Umbilical cord (tissue), 2 donors: Measurements from ENCODE around the gene FTCD. TPM values are rescaled to one million over a fixed set of nuclear protein-coding genes. Genes with fewer than 3 reads are reported as not detected.
"Not testable (repeated sequence)": the region's sequence is repeated elsewhere in the genome, so short reads cannot be mapped to it uniquely, and the experiment has no call there.

Experiments
- DNase-seq: peaks from one replicate; pipeline ENCODE4 v3.0.0-alpha.2; 2015; ENCODE audit warnings: low spot score
- total RNA-seq: library from RNA; depleted of rRNA; stranded (reverse); fragments of >200 nt; gene quantifications from one replicate; pipeline ENCODE4 v1.2.3, GENCODE V29; 2014; ENCODE audit warnings: low replicate concordance; ENCODE audit not compliant: insufficient read depth

FTCD gene
- total RNA-seq, 1 donor from 2014 or later, result not detected

GRCh38 chr21:46188226-46189212 is 33.1 kb upstream of the FTCD start:
- DNase-seq, result peak; percentile 31

GRCh38 chr21:46187814-46188213 is 32.4 kb upstream of the FTCD start:
- no peak for DNase-seq

- DNase-seq, result no peak
These were observed 31.9 kb upstream of the FTCD start for GRCh38 chr21:46187261-46187660.

- DNase-seq, result no peak
These were observed 30.3 kb upstream of the FTCD start for GRCh38 chr21:46185716-46186115.

GRCh38 chr21:46184625-46185555 is 29.5 kb upstream of the FTCD start:
- DNase-seq, result peak; percentile 91

- peak; percentile 78 for DNase-seq
These were observed 28.7 kb upstream of the FTCD start, which contains the start of gene SPATC1L for GRCh38 chr21:46183910-46184624. SPATC1L (minus strand) TSS chr21:46184459; CDS start chr21:46182816, 1,643 bp downstream.

GRCh38 chr21:46183337-46183909 is 28.0 kb upstream of the FTCD start:
- not testable (repeated sequence) for DNase-seq

- no peak for DNase-seq
These were observed 27.4 kb upstream of the FTCD start for GRCh38 chr21:46182548-46183336.

DNA sequence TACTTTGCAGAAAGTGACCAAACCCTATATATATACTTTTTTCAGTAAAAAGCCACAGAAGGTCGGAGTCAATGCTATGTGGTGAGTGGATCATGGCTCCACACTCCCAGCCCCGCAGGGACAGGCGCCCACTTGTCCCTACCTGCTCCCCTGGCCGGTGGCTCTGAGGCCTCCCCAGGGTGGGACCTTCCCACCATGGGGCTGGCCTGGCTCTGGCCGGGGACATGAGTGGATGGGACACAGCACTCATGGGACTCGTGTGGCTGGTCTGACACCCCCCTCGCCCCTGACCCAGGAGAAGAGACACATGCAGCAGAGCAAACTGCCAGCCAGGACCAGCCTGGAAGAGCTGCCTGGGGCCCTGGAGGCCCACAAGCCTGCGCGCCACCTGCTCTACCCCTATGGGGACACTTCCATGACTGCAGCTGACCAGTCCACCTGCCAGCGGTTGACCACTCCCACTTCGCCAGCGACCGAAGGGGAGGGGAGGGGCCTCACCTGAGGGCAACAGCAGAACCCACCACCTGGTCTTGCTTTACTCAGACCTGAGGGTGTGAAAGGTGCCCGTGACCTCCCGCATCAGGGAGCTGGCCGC is 26.7 kb upstream of the FTCD start:
- no peak for DNase-seq

DNA sequence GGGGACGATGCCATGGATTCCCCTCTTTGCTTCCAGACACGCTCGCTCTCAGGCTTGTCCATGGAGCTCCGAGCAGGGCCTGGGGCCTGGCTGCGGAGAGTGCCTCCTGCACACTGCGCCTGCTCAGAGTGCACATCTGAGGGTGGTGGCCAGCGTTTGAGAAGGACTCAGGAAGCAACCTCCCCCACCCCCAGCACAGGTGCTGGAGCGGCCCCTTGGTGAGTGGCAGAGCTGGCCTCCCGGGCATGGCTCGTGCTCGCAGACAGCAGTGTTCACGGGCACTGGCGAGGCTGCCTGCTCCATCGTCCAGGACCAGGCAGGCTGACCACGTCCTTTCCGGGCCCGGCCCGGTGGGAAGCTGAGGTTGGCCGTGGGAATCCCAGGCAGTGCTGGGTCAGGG is 26.1 kb upstream of the FTCD start:
- no peak for DNase-seq

GRCh38 chr21:46180778-46181391 is 25.5 kb upstream of the FTCD start:
- DNase-seq, result no peak

DNA sequence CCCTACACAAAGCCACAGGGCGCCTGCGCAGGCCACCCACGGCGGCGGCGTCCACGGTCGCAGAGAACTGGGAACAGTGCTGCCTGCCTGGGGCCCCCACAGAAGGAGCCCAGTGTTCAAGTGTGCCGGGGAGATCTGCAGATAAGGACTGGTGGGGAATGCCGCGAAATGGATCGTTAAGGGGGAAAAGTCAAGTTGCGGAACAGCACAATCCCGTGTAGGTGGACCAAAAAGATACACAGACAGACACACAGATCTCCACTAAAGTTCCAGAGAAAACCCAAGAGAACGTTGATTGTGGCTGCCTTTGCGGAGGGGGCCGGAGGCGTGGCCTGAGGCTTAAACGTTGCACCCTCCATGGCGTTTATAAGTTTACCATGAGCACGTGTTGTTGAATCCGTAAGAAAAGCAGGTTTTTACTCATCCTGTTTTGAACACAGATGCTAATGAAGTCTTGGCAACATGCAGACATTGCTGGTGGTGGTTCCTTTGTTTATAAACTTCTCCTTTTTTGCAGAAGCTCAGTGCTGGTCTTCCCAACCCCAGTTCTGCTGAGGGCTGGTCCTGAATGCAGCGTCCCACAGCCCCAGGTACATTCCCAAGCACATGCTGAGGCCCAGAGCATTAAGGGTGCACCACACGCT is 24.8 kb upstream of the FTCD start:
- DNase-seq, result no peak

DNA sequence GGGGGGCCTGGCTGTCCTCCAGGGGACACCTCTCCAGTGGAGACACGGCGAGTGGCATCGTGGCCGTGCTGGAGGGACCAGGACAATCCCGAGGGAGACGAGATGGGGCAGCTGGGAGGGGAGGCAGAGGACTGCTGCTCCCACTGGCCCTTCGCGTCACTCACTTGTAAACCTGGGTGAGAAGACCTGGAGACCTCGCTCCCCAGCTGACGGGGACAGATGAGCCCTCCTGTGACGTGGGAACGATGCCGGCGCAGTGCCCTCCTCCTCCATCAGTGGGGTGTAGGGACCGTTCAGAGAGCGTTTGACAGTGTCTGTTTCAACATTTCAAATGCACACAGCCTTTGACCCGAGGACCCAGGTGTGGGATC is 24.3 kb upstream of the FTCD start:
- no peak for DNase-seq

GRCh38 chr21:46178961-46179360 is 23.6 kb upstream of the FTCD start:
- no peak for DNase-seq

GRCh38 chr21:46176443-46177129 is 21.2 kb upstream of the FTCD start:
- not testable (repeated sequence) for DNase-seq

DNA sequence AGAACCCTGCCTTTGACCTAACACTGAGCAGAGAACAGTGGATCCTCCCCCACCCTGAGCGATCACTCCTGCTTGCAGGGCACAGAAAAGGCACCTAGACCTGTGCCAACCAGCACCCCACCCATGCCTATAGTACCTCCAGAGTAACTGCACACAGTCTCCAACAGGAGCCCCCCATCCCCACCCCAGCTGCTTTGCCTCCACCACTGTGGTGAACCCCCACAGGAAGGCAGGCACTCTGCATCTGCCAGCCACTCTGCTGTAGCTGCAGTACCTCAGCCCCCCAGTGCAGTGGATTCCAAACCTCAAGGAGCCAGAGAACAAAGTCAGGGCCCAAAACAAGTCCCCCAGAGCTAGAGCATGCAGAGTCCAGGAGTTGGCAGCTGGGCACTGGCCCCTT is 18.2 kb upstream of the FTCD start:
- DNase-seq, result no peak

DNA sequence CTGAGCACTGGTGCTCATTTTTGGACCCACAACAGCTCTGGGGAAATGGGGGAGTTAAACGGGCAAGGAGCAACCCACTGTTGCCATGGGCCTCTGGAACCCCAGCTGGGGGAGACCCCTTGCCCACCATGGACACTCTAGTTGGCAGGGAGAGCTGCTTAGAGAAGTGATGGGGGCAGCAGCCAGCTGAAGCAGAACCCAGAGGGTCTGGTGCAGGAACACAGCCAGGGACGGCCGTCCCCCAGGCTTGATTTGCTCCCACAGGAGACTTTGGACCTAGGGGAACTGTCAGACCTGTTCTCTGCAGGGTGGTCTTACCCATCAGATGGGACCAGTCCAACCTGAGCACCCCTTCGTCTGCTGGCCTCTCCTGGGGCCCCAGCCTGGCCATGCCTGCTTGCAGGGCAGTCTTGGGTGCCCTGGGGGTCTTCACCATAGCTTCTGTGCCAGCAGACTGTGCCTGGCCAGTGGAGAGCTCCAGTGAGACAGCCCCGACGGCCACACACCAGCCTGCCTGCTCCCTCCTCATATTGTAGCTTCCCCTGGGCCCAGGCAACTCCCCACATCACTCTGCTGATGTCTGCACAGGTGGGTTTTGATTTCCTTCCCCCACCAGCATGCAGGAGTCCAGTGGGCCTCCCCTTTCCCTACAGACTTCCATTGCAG is 17.6 kb upstream of the FTCD start:
- DNase-seq, result no peak
